ENCODE measurements around the gene TM4SF18. TPM values are rescaled to one million over a fixed set of nuclear protein-coding genes. Genes with fewer than 3 reads are reported as not detected.

The TM4SF18 gene
- total and polyA plus RNA-seq, 2 experiments from 2014 or later: 1.6 to 2.0 TPM

DNA sequence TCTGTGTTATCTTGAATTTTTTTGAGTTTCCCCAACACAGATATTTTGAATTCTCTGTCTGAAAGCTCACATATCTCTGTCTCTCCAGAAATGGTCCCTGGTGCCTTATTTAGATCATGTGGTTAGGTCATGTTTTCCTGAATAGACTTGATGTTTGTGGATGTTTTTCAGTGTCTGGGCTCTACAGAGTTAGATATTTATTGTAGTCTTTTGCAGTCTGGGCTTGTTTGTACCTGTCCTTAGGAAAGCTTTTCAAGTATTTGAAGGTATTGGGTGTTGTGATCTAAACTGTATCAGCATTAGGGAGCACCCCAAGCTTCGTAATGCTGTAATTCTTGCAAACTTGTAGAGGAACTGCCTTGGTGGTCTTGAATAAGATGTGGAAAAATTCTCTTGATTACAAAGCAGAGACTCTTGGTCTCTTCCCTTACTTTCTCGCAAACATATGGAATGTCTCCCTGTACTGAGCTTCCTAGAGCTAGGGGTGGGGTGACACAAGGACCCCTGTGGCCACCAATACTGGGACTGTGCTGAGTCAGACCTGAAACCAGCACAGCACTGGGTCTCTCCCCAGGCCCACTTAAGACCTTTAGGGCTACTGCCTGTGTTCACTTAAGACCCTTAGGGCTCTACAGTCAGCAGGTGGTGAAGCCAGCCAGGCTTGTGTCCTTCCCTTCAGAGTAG, 26.5 kb downstream of the TM4SF18 start:
- Mint-ChIP-seq H3K27me3 (ENCODE audit: insufficient read depth, low read depth, poor library complexity) (no peaks in the 10 kb centered on the region), H3K4me3 (no peak overlapping the region), H3K27ac (no peak overlapping the region), H3K9me3 (no peaks in the 10 kb centered on the region), H3K36me3 (ENCODE audit: low read depth) (no peaks in the 10 kb centered on the region), H3K4me1 (no peaks in the 10 kb centered on the region)
- H3K9me2 ChIP-seq (ENCODE audit: insufficient read depth): peaks cover 7% of the 10 kb centered on the region; the same call in 1 of the 2 replicates
- no peaks in the 10 kb centered on the region for H3K4me1 ChIP-seq (ENCODE audit: insufficient read depth)
- no peak overlapping the region for H3K4me2 ChIP-seq
- no peaks in the 10 kb centered on the region for H3K36me3 ChIP-seq (ENCODE audit: insufficient read depth)
- no peak for ATAC-seq
- H2AFZ ChIP-seq: no peak overlapping the region
- H3K79me2 ChIP-seq (replicated peaks; ENCODE audit: insufficient read depth): no peaks in the 10 kb centered on the region
- no peaks in the 10 kb centered on the region for H3F3A ChIP-seq (replicated peaks; ENCODE audit: low read depth)
- TF ChIP-seq POLR2AphosphoS5 (IDR thresholded peaks at IDR 0.05; ENCODE audit: low read depth): no peak
- TF ChIP-seq JUNB (IDR thresholded peaks at IDR 0.05; ENCODE audit: unreplicated experiment): no peak
- no peak for TF ChIP-seq ZNF331 (CRISPR knock-in tag; IDR thresholded peaks at IDR 0.05; ENCODE audit: low read depth)
- TF ChIP-seq, protein P1, sequence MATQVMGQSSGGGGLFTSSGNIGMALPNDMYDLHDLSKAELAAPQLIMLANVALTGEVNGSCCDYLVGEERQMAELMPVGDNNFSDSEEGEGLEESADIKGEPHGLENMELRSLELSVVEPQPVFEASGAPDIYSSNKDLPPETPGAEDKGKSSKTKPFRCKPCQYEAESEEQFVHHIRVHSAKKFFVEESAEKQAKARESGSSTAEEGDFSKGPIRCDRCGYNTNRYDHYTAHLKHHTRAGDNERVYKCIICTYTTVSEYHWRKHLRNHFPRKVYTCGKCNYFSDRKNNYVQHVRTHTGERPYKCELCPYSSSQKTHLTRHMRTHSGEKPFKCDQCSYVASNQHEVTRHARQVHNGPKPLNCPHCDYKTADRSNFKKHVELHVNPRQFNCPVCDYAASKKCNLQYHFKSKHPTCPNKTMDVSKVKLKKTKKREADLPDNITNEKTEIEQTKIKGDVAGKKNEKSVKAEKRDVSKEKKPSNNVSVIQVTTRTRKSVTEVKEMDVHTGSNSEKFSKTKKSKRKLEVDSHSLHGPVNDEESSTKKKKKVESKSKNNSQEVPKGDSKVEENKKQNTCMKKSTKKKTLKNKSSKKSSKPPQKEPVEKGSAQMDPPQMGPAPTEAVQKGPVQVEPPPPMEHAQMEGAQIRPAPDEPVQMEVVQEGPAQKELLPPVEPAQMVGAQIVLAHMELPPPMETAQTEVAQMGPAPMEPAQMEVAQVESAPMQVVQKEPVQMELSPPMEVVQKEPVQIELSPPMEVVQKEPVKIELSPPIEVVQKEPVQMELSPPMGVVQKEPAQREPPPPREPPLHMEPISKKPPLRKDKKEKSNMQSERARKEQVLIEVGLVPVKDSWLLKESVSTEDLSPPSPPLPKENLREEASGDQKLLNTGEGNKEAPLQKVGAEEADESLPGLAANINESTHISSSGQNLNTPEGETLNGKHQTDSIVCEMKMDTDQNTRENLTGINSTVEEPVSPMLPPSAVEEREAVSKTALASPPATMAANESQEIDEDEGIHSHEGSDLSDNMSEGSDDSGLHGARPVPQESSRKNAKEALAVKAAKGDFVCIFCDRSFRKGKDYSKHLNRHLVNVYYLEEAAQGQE (IDR thresholded peaks at IDR 0.05; ENCODE audit: unreplicated experiment): no peak
- TF ChIP-seq STAT1 (IDR thresholded peaks at IDR 0.05; ENCODE audit: unreplicated experiment): no peak
- TF ChIP-seq, protein P2, sequence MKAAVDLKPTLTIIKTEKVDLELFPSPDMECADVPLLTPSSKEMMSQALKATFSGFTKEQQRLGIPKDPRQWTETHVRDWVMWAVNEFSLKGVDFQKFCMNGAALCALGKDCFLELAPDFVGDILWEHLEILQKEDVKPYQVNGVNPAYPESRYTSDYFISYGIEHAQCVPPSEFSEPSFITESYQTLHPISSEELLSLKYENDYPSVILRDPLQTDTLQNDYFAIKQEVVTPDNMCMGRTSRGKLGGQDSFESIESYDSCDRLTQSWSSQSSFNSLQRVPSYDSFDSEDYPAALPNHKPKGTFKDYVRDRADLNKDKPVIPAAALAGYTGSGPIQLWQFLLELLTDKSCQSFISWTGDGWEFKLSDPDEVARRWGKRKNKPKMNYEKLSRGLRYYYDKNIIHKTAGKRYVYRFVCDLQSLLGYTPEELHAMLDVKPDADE (IDR thresholded peaks at IDR 0.05): no peak
- TF ChIP-seq EZH2phosphoT487 (IDR thresholded peaks at IDR 0.05; ENCODE audit: unreplicated experiment): no peak
- H3K4me3 ChIP-seq: no peak overlapping the region
- DNase-seq (ENCODE audit: low spot score): no peak
- H3K27ac ChIP-seq (ENCODE audit: low read depth): no peak overlapping the region
- H4K20me1 ChIP-seq (replicated peaks; ENCODE audit: insufficient read depth): no peaks in the 10 kb centered on the region
- no peaks in the 10 kb centered on the region for H3K27me3 ChIP-seq (ENCODE audit: insufficient read depth)

GRCh38 chr3:149305376-149305775, 28.1 kb downstream of the TM4SF18 start:
- Mint-ChIP-seq H3K36me3 (ENCODE audit: low read depth) (no peaks in the 10 kb centered on the region), H3K9me3 (no peaks in the 10 kb centered on the region), H3K27ac (no peak overlapping the region), H3K4me1 (peaks cover 3% of the 10 kb centered on the region; the same call in 2 of the 3 replicates), H3K27me3 (ENCODE audit: insufficient read depth, low read depth, poor library complexity) (no peaks in the 10 kb centered on the region), H3K4me3 (no peak overlapping the region)
- Histone ChIP-seq H2AFZ (no peak overlapping the region), H3K27me3 (ENCODE audit: insufficient read depth) (no peaks in the 10 kb centered on the region), H3K4me3 (no peak overlapping the region), H3K27ac (ENCODE audit: low read depth) (no peak overlapping the region), H3K9me2 (ENCODE audit: insufficient read depth) (peaks cover 7% of the 10 kb centered on the region; the same call in 1 of the 2 replicates), H3K36me3 (ENCODE audit: insufficient read depth) (no peaks in the 10 kb centered on the region), H3K79me2 (replicated peaks; ENCODE audit: insufficient read depth) (no peaks in the 10 kb centered on the region), H3F3A (replicated peaks; ENCODE audit: low read depth) (no peaks in the 10 kb centered on the region), H3K4me1 (ENCODE audit: insufficient read depth) (no peaks in the 10 kb centered on the region), H3K4me2 (no peak overlapping the region), H4K20me1 (replicated peaks; ENCODE audit: insufficient read depth) (no peaks in the 10 kb centered on the region)
- DNase-seq (ENCODE audit: low spot score): no peak
- ATAC-seq: no peak
- TF ChIP-seq EZH2 (IDR thresholded peaks at IDR 0.05; ENCODE audit: low read depth, unreplicated experiment) (no peak), ZNF331 (CRISPR knock-in tag; IDR thresholded peaks at IDR 0.05; ENCODE audit: low read depth) (no peak), NANOG (IDR thresholded peaks at IDR 0.05; ENCODE audit: borderline replicate concordance) (no peak), STAT1 (IDR thresholded peaks at IDR 0.05; ENCODE audit: unreplicated experiment) (no peak), JUNB (IDR thresholded peaks at IDR 0.05; ENCODE audit: unreplicated experiment) (no peak), CTCF (conservative IDR thresholded peaks at IDR 0.05; ENCODE audit: low read depth in 2 of 2) (no peak), POLR2AphosphoS5 (IDR thresholded peaks at IDR 0.05; ENCODE audit: low read depth) (no peak)
- TF ChIP-seq, protein P1 (IDR thresholded peaks at IDR 0.05; ENCODE audit: unreplicated experiment): no peak
